ENCODE results near the gene VEPH1.

DNA sequence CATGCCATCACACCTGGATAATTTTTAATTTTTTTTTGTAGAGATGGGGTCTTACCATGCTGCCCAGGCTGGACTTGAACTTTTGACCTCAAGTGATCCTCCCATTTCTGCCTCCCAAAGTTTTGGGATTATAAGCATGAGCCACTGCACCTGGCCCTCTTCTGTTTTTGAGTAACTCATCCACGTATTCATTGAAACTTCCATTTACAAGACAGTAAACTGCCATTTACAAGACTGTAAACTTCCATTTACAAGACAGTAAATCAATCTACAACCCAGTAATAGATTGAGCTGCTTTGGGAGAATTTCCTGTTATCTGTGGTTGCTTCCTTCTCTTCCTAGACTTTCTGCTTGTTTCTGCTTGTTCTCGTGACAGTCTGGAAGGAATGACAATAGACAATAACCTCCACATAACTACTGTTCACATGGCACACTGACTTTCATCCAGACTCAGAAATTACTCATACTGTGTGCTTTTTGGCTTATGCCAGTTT is 228.5 kb downstream of the VEPH1 start:
- TF ChIP-seq, protein P1, sequence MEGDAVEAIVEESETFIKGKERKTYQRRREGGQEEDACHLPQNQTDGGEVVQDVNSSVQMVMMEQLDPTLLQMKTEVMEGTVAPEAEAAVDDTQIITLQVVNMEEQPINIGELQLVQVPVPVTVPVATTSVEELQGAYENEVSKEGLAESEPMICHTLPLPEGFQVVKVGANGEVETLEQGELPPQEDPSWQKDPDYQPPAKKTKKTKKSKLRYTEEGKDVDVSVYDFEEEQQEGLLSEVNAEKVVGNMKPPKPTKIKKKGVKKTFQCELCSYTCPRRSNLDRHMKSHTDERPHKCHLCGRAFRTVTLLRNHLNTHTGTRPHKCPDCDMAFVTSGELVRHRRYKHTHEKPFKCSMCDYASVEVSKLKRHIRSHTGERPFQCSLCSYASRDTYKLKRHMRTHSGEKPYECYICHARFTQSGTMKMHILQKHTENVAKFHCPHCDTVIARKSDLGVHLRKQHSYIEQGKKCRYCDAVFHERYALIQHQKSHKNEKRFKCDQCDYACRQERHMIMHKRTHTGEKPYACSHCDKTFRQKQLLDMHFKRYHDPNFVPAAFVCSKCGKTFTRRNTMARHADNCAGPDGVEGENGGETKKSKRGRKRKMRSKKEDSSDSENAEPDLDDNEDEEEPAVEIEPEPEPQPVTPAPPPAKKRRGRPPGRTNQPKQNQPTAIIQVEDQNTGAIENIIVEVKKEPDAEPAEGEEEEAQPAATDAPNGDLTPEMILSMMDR (IDR thresholded peaks at IDR 0.05), result no peak
- TF ChIP-seq NFIC (IDR thresholded peaks at IDR 0.05; ENCODE audit: borderline replicate concordance) (no peak), POLR2AphosphoS5 (IDR thresholded peaks at IDR 0.05; ENCODE audit: low read depth, low read length) (no peak), TAF1 (IDR thresholded peaks at IDR 0.05; ENCODE audit: borderline replicate concordance, low read depth, low read length) (no peak), GABPA (IDR thresholded peaks at IDR 0.05; ENCODE audit: low read depth) (no peak), EP300 (IDR thresholded peaks at IDR 0.05; ENCODE audit: borderline replicate concordance in 1 of 2, low read depth in 1 of 2, low read length in 1 of 2) (no peak), SIN3A (IDR thresholded peaks at IDR 0.05; ENCODE audit: borderline replicate concordance, low read depth, low read length) (no peak)
- TF ChIP-seq, protein P2, sequence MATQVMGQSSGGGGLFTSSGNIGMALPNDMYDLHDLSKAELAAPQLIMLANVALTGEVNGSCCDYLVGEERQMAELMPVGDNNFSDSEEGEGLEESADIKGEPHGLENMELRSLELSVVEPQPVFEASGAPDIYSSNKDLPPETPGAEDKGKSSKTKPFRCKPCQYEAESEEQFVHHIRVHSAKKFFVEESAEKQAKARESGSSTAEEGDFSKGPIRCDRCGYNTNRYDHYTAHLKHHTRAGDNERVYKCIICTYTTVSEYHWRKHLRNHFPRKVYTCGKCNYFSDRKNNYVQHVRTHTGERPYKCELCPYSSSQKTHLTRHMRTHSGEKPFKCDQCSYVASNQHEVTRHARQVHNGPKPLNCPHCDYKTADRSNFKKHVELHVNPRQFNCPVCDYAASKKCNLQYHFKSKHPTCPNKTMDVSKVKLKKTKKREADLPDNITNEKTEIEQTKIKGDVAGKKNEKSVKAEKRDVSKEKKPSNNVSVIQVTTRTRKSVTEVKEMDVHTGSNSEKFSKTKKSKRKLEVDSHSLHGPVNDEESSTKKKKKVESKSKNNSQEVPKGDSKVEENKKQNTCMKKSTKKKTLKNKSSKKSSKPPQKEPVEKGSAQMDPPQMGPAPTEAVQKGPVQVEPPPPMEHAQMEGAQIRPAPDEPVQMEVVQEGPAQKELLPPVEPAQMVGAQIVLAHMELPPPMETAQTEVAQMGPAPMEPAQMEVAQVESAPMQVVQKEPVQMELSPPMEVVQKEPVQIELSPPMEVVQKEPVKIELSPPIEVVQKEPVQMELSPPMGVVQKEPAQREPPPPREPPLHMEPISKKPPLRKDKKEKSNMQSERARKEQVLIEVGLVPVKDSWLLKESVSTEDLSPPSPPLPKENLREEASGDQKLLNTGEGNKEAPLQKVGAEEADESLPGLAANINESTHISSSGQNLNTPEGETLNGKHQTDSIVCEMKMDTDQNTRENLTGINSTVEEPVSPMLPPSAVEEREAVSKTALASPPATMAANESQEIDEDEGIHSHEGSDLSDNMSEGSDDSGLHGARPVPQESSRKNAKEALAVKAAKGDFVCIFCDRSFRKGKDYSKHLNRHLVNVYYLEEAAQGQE (IDR thresholded peaks at IDR 0.05; ENCODE audit: low read depth, low read length), result no peak
- TF ChIP-seq, protein P3, sequence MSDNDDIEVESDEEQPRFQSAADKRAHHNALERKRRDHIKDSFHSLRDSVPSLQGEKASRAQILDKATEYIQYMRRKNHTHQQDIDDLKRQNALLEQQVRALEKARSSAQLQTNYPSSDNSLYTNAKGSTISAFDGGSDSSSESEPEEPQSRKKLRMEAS (IDR thresholded peaks at IDR 0.05; ENCODE audit: low read depth), result no peak
- TF ChIP-seq, protein P4, sequence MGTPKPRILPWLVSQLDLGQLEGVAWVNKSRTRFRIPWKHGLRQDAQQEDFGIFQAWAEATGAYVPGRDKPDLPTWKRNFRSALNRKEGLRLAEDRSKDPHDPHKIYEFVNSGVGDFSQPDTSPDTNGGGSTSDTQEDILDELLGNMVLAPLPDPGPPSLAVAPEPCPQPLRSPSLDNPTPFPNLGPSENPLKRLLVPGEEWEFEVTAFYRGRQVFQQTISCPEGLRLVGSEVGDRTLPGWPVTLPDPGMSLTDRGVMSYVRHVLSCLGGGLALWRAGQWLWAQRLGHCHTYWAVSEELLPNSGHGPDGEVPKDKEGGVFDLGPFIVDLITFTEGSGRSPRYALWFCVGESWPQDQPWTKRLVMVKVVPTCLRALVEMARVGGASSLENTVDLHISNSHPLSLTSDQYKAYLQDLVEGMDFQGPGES (IDR thresholded peaks at IDR 0.05; ENCODE audit: low read depth, low read length), result no peak
- TF ChIP-seq, protein P5, sequence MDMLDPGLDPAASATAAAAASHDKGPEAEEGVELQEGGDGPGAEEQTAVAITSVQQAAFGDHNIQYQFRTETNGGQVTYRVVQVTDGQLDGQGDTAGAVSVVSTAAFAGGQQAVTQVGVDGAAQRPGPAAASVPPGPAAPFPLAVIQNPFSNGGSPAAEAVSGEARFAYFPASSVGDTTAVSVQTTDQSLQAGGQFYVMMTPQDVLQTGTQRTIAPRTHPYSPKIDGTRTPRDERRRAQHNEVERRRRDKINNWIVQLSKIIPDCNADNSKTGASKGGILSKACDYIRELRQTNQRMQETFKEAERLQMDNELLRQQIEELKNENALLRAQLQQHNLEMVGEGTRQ (IDR thresholded peaks at IDR 0.05; ENCODE audit: borderline replicate concordance, low read depth, low read length), result no peak

Data from SK-N-SH (cell line).